Stimulated activated CD8-positive, alpha-beta memory T cell treated with anti-CD3 and anti-CD28 coated beads, Interleukin-7, amount 100 ng/mL, for 1 hour (primary cell): Measurements from ENCODE around the gene LDB2.
"Not testable (repeated sequence)": the region's sequence is repeated elsewhere in the genome, so short reads cannot be mapped to it uniquely, and the experiment has no call there.

Source experiments
- DNase-seq, 2 donors: peaks; one replicate each; pipeline ENCODE4 v3.0.0-alpha.2; 2020; ENCODE audit warnings: low read depth in 2 of 2

LDB2 gene

DNA sequence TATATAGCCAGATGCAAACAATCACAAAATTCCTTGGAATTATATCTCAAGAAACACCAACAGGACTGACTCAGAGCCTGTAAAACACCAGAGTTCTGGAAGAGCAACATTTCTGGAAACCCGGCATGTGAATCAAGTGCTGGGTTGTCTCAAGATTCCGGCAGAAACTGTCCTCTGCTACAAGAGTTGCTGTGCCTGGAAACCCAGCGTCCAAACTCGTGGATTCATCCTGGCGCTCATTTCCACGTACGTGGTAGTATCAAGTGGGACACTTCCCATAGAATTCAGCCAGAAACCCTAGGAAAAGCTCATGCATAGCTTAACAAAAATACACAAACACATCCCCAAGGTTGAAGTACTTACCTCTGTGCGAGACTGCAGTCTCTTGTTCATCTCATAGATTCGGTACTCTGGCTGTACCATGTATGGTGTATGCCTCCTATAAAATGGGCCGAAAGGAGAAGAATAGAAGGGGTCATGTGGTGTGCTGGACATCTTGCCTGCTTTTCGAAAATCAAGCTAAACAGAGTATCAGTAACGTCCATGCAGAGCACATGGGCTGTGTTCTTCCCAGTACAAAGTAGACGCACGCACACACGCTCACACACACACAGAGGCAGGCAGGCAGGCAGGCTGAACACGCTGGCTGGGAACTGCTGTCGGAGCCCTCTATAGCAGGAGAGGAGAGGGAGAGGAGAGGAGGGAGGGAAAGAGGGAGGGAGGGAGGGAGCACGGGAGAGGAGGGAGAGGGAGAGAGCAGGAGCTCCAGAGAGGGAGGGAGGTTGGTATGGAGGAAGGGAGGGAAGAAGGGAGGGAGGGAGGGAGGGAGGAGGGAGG lies at the start of gene LDB2:
Gene LDB2 (minus strand): TSS at position 655 of the 837 bp plus-strand sequence.
- no peak for DNase-seq

DNA sequence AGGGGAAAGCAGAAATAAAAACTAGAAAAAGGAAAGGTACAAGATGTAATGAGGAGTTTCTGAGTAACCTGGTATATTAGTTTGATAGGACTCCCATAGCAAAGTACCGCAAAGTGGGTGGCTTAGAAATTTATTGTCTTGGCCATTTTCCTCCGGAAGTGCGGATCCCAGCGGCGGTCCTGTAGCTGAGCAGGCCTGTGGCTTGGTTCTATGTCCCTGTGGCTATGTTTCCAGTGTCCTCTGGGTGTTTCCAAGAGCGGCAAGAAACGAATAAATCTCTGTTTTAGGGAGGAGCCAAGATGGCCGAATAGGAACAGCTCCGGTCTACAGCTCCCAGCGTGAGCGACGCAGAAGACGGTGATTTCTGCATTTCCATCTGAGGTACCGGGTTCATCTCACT lies 44.0 kb upstream of the LDB2 start:
- DNase-seq: no peak

DNA sequence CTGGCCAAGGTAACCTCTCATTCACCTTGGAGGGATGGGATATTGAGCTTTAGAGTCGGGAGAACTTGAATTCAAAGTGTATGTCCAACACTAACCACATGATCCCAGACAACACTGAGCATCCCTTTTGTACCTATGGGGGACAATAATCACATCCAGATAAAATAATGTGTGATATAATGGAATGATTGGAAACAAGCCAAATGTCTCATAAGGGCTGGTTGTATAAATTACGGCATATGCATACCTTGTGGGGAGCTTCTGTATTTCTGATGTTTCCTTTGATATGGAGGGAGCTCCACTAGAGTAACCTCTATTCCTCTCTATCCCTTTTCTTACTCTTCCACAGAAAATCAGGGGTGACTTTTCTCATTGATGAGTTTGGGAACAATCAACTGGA lies 40.7 kb upstream of the LDB2 start:
- DNase-seq: no peak

DNA sequence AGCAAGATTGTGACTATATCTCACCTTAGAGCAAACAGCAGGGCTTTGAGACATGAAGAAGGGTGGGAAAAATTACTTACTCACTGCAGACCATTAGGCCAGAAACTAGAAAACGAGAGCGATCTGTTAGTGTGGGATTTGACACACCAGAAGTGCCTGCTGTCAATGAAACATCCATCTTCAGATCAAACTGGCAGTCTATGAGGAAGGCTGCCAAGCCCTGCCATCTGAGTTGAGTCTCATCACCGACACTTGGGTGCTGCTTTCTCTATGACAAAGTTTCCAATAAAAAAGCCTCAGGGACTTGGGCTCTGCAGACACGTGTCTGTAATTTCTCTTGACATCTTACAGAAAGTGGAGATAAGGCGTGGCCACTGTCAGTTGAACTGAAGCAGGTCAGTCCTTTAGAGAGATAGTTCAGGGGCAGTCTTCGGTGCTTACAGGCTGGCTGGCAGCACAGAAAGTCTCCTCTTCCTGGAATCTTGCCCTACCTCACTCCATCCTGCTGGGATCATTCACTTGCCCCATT lies 40.1 kb upstream of the LDB2 start:
- DNase-seq: no peak

DNA sequence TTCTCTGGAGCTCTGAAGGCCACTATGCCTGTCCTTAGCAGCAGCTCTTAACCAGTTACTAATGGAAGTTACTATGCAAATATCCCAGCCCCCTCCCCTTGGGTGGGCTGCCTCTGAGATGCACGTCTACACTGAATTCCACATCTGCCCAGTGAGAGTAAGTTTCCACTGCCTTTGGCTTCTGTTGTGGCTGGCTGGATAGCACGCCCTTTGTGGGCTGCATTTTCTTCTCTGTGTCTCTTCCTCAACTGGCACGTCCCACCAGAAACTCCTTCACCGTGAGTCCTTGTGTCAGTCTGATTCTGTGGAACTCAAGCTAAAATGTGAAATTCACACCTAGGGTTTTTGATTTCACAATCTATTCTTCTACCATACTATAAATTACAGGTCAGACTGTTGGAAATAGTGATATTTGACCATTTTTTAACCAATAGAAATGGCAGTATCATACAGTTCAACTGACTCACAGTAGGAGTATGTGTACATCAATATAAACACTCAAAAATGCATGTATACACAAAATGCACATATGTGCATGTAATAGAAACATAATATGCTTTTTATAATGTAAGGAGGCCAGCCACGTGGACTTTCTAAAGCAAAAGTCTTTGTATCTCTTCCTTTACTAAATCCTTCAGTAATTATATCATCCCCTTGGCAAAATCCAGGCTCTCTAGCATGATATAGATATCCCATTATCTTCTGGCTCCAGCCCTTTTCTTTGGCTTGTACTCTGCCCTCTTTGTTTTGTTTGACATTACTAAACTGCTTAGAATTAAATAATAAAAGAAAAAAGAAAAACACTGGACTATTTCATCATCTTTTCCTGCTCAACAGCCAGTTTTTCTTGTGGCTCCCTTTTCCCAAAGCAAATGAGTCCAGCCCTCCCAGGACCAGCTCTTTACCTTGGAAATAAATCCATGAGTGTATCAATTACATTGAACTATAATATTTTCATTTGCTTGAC lies 33.2 kb upstream of the LDB2 start:
- DNase-seq: no peak

DNA sequence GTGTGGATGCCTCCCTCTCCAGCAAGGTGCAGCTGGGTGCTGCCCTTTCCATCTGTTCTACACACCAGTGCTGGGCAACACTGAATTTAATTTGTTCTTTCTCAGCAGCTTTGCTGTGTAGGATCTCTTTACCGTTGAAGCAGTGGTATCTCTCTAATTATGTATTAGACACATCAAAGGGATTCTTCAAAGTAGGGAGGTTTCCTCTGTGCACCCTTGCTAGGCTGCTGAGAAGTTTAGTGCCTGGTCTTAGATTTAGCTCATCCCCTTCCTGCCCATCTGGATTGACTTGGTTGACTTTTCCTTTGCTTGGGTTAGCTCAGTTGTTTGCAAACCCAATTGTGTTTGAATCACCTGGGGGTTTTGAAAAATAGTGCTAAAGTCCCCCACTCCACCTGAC lies 27.8 kb upstream of the LDB2 start:
- no peak for DNase-seq

DNA sequence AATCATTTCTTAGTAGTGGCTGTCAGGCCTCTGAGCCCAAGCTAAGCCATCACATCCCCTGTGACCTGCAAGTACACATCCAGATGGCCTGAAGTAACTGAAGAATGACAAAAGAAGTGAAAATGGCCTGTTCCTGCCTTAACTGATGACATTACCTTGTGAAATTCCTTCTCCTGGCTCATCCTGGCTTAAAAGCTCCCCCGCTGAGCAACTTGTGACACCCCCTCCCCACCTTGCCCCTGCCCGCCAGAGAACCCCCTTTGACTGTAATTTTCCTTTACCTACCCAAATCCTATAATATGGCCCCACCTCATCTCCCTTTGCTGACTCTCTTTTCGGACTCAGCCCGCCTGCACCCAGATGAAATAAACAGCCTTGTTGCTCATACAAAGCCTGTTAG lies 20.3 kb upstream of the LDB2 start:
- DNase-seq: not testable (repeated sequence)

DNA sequence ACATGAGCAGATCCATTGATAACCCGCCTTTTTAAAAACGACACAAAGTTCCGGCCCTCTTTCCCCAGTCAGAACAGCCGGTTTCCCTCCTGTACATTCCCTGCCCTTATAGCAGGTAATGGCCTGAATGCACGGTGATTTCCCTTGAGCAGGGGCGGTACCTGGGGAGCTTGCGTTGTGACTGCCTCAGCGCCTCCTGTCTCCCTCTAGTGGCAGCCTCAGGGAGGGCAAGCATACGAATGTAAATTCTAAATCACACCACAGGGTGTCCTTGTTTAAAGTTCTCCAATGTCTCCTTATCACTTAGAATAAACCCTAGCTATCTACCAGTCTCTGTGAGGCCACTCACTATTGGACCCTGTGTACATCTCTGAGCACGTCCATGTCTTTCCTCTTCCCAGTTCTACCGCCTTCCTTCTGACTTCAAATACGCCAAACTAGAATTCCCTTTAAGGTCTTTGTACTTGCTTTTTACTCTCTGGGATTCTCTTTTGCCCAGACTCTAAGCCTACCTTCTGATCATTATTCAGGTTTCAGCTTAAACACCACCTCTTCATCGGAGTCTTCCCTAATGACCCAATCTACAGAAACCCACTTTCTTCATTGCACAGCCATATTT lies 18.4 kb upstream of the LDB2 start:
- peak; percentile 38 to 40 for DNase-seq

DNA sequence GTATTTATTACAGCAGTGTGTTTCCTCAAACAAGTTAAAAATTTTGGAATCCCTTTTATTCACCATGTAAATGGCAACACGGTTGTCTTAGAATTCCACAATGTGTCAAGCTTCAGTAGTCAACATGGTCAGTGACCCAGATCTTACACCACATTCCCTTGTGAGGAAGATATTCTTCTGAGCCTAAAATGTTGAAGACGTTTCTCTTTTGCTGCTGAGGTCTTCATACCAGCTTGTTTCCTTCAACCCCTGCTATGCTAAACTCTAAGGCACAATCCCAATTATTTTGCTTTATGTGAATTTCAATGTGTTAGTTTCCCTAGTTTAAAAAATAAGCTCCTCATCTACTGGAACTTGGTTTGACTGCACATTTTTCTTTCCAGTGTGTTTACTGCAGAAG lies 17.6 kb upstream of the LDB2 start:
- DNase-seq: no peak

DNA sequence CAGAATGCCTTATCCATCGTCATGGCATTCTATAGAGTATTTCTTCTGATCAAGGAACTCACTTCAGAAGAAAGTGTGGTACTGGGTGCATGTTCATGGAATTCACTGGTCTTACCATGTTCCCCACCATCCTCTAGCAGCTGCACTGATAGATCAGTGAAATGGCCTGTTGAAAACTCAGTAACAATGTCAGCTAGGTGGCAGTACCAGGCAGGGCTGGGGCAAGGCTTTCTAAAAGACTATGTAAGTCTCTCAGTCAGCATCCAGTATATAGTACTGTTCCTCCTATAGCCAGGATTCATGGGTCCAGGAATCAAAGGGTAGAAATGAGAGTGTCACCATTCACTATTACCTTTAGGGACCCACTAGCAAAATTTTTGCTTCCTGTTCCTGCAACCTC lies 15.8 kb upstream of the LDB2 start:
- DNase-seq: no peak

DNA sequence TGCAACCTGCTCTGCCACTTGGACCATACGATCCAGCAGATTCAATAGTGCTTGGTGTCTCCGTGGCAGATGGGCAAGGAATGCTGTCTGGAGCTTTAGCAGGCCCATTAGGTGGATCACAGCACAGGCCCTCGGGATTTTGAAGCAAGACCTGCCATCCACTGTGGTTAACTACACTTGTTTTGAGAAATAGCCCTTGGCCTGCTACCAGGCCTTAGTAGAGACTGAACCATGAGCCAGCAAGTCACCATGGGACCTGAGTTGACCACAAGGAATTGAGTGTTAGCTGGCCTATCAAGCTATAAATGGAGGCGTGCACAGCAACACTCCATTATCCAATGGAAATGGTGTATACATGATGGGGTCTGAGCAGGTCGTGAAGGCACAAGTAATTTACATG lies 14.5 kb upstream of the LDB2 start:
- DNase-seq: no peak

DNA sequence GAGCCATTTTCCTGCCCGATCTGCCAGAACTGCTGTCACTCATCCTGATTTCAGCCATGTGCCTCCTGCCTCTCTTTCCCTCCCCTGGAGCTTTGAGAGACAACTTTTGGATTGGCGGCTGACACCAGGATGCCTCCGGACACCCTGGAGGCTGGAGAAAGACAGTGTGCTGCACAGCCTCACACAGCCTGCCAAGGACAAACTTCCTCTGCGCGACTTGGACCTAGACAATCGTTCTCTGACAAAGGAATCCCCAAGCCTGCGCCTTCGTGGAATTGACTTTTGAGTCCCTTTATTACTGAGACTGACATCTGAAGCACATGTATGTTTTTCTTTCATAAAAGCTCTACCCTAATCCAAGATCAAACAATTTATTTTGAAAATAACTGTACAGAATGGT lies 10.8 kb upstream of the LDB2 start:
- DNase-seq: no peak

DNA sequence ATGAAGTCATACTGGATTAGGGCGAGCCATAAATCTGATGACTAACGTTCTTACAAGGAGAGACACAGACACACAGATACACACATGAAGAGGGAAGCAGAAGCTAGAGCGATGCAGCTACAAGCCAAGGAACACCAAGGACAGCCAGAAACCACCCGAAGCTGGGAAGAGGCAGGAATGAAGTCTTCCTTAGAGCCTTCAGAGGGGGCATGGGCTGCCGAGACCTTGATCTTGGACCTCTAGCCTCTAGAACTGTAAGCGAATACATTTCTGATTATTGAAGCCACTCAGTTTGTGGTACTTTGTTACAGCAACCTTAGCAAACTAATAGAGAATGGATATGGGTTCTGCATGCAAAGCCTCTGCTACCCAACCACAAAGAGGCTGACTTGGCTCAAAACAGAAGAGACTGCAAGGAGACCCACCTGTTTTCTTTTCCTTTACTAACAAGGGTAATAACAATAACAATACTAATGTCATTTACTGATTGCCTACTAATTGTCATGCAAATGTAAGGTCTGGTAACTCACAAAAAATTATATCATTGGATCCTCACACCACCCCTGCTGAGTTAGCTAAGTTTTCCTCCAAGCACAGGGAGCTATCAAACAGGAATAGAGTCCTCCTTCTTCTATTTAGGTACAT lies 10.1 kb upstream of the LDB2 start:
- DNase-seq: no peak

DNA sequence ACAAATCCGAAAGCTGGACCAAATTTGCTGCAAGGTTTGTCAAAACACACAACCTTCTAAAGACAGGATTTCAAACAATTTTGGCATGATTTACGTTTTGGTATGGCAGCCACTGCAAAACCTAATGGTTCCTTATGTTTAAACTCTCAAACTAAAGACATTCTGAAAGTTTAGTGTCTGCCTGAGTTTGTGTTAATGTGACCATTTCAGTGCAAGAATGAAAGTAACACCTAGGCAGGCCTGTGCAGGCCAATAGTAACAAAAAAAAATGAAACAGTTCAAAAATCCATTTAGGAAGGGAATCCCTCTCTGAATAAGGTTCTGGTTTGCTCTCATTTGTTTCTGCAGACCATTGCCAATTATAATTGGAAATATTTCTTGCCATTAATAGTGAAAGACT lies 1.9 kb upstream of the LDB2 start:
- no peak for DNase-seq

DNA sequence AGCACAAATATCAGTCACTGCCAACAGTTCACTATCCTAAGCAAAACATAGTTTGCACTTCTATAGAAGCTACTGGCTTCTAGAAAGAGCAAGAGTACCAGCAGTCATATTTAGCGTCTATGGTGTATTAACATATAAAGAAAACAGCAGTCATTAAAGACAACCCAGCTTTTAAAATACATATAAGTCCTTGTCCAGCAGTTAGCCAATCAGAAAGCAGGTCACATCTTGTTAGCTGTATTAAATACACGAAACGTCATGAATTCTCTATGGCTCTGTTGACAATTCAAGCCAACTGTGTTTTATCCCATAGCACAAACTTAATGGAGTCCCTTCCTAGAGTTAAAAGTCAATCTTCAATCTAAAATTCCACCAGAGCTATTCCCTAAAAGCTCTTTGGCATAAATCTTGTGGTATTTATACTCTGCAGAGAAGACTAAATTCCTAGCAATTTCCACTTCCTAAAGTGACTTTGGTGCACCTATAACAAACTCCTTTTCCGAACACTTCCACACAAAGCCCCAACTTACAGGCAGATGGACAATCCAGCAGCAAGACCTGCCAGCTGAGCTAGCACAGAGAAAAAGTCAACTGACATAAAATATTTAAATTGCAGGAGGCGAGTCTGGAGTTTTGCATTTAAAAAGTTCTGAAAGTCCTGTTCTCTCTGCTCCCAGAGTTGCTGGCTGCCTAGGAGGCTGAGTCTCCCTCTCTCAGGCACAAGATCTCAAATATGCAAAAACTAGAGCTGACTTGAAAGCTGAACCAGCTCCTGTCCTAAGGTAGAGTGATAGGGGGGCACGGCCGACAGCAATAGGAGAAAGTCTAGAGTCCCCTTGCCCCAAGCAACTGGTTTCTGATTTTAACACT lies 1.3 kb downstream of the LDB2 start:
- DNase-seq: no peak

DNA sequence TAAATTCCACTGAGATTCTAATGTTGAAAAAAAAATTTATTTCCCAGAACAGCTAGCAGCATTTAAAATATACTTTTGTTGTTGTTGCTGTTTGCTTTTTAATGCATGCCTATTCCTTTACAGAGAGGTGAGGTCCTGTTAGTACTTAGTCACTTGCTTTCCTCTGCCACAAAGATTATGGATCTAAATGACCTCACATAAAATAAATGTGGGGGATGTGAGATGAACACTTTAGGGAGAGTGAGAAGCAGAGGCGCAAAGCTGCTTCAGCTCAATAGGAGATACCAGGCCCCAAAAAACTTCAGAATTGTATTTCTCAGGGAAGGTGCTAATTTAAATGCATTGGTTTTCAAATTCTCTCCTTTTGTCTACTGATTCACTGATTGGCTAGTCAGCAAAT lies 4.0 kb downstream of the LDB2 start:
- no peak for DNase-seq

DNA sequence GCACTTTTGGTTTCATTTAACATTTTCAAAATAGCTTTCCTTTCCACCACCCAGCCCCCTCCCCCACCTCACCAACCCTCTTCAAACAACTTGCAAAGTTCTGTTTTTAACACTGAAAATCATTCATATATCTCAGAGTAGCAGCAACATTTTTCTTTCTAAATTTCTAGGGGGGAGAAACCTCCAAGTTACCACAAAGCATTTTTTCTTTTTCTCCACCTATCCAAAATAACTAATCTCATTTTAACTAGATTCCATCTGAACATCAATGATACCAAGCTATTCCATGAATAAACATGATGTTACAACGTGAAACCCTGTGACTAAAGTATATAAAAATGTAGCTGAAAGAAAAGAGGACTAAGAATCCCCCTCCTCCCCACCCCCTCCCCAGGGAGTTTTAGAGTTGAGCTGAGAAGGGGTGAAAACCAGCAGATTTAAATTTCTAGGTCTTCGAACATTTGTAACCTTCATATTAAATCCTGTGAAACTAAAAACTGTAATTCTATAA lies 5.2 kb downstream of the LDB2 start:
- no peak for DNase-seq

DNA sequence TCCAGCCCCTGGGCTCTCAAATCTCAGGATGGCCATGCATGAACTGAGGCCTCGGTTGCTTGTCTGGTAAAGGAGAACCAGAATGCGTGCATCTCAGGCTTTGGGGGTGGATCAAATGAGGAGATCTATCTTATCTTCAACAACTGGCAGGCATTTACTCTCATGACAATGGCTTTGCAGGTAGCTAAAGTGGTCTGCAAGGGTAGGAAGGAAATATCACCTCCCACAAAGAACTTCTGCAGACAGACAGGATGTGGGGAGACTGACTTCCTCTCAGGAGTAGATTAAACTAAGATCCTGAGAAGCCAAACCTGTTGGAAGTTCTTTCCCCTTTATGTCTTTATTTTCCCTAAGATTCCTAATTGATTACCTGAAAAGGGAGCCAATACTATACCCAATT lies 7.8 kb downstream of the LDB2 start:
- DNase-seq: no peak

DNA sequence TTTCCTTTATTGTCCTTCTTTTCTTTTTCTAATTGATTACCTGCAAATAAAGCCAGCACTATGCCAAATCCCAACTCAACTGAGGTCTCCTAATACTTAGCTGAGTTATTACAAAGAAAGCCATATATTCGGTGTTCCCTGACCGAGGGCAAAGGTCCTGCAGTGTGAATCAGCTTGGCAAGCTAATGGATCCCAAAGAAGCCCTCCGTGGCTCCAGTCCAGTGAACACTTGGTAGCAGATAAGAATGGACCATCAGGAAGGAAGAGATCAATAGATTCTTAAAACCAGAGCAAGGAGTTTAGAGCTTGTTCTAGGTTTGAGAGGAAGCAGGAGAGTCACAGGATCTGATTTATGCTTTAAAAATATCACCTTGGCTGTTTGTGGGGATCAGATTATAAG lies 8.5 kb downstream of the LDB2 start:
- DNase-seq: no peak

DNA sequence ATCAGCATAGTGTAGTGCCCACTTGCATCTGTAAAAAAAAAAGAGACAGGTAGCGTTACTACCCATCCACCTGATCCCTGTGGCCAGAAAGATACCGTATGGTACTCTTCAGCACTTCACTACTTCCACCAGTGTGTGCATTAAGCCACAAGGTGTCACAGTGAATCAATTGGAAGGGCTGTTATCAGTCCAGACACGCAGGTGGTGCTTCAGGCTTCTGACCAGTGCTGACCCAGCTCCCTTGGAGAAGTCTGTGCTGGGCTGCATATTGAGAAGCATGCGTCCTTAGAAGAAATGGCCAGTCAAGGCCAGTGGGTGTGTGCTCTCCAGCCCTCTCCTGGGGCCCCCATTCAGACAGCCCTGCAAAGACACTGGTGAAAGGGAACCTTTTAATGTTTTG lies 10.6 kb downstream of the LDB2 start:
- no peak for DNase-seq
